ENCODE data around the gene COQ4.

DNA sequence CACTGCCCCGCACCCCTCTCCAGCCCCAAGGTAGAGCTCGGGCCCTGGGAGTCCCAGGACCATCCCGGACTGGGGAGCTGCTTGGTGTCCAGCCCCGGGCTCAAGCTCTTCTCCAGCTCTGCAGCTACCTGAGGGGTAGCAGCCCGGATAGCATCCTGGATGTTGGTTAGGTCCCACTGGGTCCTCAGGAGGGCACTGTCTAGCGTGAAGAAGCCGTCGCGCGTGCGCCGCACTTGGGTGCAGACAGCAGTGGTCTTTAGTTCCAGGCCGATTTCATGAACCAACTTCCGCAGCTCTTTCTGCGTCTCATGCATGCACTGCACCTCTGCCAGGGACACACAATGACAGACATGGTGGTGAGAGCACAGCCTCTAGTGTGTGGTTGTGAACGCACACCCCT is 13.1 kb upstream of the COQ4 start:
- no peak for TF ChIP-seq CTCF (conservative IDR thresholded peaks at IDR 0.05; ENCODE audit: low read length)
- no peak for TF ChIP-seq EZH2phosphoT487 (IDR thresholded peaks at IDR 0.05; ENCODE audit: borderline replicate concordance)

Data from Loucy (cell line).